Astrocyte (in vitro differentiated cells and primary cell): ENCODE data around the gene ACTN2.

ENCODE experiments used
- EZH2 ChIP-seq: IDR thresholded peaks from 2 replicates; pipeline ENCODE4 v1.6.1; 2012; ENCODE audit warnings: mild to moderate bottlenecking, low read length, inconsistent platforms; ENCODE audit not compliant: insufficient read depth
- TF ChIP-seq, protein P1 (sequence below): IDR thresholded peaks from 2 replicates; pipeline ENCODE4 v1.5.1; 2011; ENCODE audit warnings: low read depth, mild to moderate bottlenecking, inconsistent platforms, low read length, moderate library complexity; ENCODE audit not compliant: insufficient read depth

GRCh38 chr1:236751385-236751784, 65.1 kb downstream of the ACTN2 start:
- TF ChIP-seq, protein P1, sequence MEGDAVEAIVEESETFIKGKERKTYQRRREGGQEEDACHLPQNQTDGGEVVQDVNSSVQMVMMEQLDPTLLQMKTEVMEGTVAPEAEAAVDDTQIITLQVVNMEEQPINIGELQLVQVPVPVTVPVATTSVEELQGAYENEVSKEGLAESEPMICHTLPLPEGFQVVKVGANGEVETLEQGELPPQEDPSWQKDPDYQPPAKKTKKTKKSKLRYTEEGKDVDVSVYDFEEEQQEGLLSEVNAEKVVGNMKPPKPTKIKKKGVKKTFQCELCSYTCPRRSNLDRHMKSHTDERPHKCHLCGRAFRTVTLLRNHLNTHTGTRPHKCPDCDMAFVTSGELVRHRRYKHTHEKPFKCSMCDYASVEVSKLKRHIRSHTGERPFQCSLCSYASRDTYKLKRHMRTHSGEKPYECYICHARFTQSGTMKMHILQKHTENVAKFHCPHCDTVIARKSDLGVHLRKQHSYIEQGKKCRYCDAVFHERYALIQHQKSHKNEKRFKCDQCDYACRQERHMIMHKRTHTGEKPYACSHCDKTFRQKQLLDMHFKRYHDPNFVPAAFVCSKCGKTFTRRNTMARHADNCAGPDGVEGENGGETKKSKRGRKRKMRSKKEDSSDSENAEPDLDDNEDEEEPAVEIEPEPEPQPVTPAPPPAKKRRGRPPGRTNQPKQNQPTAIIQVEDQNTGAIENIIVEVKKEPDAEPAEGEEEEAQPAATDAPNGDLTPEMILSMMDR = no peak
- TF ChIP-seq EZH2 = no peak
